GM12892 (cell line): ENCODE measurements around the gene GPR39.

ENCODE experiments used
- DNase-seq: peaks from one replicate; pipeline ENCODE4 v3.0.0; 2011; ENCODE audit not compliant: insufficient read length
- FAIRE-seq: peaks from 2 replicates; lab custom pipeline; 2011; peaks lifted over from hg19 to GRCh38; lab: Jason Lieb, UNC
- POLR2A ChIP-seq: IDR thresholded peaks from 2 replicates; pipeline ENCODE4 v1.6.1; 2011; ENCODE audit warnings: low read depth, low read length, control low read depth
- POLR2AphosphoS5 ChIP-seq: IDR thresholded peaks from 2 replicates; pipeline ENCODE4 v1.6.1; 2011; ENCODE audit warnings: low read depth, low read length, control low read depth
- TAF1 ChIP-seq: IDR thresholded peaks from 2 replicates; pipeline ENCODE4 v1.6.1; 2011; ENCODE audit warnings: low read depth, mild to moderate bottlenecking, control low read depth, low read length, borderline replicate concordance

Gene GPR39

GRCh38 chr2:132690664-132691303, 274.2 kb downstream of the GPR39 start:
- FAIRE-seq = no peak

GRCh38 chr2:132691556-132691955, 275.0 kb downstream of the GPR39 start:
- no peak for FAIRE-seq
- TF ChIP-seq TAF1 (no peak), POLR2AphosphoS5 (no peak), POLR2A (no peak)
- no peak for DNase-seq

More at GRCh38 chr2:132690664-132691303, 274.2 kb downstream of the GPR39 start:
- no peak for TF ChIP-seq POLR2A
- no peak for DNase-seq

DNA sequence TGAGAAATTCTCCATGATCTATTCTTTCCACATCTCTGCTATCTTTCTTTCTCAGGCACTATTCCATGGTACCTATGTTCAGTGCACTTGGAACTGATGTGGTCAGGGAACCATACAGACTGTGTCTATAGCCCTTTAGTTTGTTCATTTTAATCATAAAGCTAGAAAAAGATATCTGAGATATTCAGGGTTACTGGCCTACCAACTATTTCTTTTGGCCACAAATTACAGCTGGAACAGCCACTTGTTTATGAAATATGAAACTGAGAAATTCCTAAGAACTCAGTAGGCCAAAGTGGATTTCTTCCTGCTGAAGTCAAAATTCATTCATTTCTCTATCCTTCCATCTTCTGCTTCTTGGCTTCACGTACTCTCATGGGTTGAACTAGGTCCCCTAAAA, 276.2 kb downstream of the GPR39 start:
- TF ChIP-seq POLR2AphosphoS5 (no peak), TAF1 (no peak), POLR2A (no peak)
- DNase-seq (no peak), FAIRE-seq (no peak)
